Measurements from ENCODE around the gene DGKE.

DNA sequence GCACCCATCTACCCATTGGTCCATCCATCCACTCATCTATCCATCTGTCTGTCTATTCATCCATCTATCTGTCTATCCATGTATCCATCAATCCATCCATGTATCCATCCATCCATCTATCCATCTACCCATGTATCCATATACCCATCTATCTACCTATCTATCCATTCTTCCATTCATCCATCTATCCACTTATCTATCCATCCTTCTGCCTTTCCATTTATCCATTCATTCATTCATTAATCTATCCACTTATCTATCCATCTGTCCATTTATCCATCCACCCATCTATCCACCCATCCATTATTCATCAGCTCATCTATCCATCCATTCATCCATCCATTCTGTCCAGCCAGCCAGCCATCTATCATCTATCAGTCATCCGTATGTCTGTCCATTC lies 58.4 kb downstream of the DGKE start:
- TF ChIP-seq, protein P1, sequence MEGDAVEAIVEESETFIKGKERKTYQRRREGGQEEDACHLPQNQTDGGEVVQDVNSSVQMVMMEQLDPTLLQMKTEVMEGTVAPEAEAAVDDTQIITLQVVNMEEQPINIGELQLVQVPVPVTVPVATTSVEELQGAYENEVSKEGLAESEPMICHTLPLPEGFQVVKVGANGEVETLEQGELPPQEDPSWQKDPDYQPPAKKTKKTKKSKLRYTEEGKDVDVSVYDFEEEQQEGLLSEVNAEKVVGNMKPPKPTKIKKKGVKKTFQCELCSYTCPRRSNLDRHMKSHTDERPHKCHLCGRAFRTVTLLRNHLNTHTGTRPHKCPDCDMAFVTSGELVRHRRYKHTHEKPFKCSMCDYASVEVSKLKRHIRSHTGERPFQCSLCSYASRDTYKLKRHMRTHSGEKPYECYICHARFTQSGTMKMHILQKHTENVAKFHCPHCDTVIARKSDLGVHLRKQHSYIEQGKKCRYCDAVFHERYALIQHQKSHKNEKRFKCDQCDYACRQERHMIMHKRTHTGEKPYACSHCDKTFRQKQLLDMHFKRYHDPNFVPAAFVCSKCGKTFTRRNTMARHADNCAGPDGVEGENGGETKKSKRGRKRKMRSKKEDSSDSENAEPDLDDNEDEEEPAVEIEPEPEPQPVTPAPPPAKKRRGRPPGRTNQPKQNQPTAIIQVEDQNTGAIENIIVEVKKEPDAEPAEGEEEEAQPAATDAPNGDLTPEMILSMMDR (IDR thresholded peaks at IDR 0.05) = no peak
- TF ChIP-seq POLR2AphosphoS5 (IDR thresholded peaks at IDR 0.05) (no peak), EP300 (IDR thresholded peaks at IDR 0.05) (no peak)
